ENCODE data around the gene NECAP2. TPM values are rescaled to one million over a fixed set of nuclear protein-coding genes. Genes with fewer than 3 reads are reported as not detected.

The NECAP2 gene
- polyA plus RNA-seq, 1 of the 3 experiments (the other 2 are of a cell fraction), result 100.0 TPM

DNA sequence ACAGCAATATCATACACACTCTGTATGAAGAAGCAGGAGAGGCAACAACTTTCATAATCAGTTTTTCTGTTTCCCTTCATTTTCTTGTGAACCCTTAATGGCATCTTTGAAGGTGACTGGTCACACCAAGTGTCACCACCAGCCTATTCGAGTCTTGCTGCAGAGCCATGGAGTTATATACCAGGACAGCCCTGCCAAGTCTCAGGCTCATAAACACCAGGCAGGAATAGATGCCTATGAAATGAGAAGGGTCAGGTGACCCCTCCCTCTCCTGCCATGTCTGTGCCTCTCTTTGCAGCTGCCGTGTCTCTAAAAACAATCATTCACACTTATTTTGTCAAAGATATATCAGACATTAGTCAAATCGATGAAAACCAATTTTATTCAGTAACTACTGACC is 28.0 kb downstream of the NECAP2 start:
- H3K4me3 ChIP-seq (ENCODE audit: low read depth in 2 of 2, low read length in 1 of 2), result no peak overlapping the region
- H3K4me1 ChIP-seq (ENCODE audit: control insufficient read depth in 1 of 2, insufficient read depth in 2 of 2, low read depth in 1 of 2, low read length in 1 of 2), result no peaks in the 10 kb centered on the region
- no peaks in the 10 kb centered on the region for H3K9me3 ChIP-seq
- H4K20me1 ChIP-seq (ENCODE audit: insufficient read depth), result no peaks in the 10 kb centered on the region
- CTCF ChIA-PET, result interaction anchor here (1.4 kb wide), 1 partner anchor 28 kb away, joined by 5 read pairs; the partner anchor contains the start of gene NECAP2
- no peak for DNase-seq
- H3K27ac ChIP-seq (ENCODE audit: low read depth in 2 of 2, low read length in 1 of 2), result no peak overlapping the region
- WGBS (ENCODE audit: low lambda C conversion rate), result 86% methylated on average over 3 of the region's 3 CpGs
- no peaks in the 10 kb centered on the region for H3K9me2 ChIP-seq
- H3K9ac ChIP-seq, result no peak overlapping the region
- H3K27me3 ChIP-seq (ENCODE audit: insufficient read depth), result no peaks in the 10 kb centered on the region
- H3K4me2 ChIP-seq, result no peak overlapping the region
- TF ChIP-seq TCF12 (IDR thresholded peaks at IDR 0.05), result no peak
- TF ChIP-seq NFIC (IDR thresholded peaks at IDR 0.05; ENCODE audit: borderline replicate concordance), result no peak
- TF ChIP-seq RXRA (IDR thresholded peaks at IDR 0.05; ENCODE audit: borderline replicate concordance, low read depth), result no peak
- no peaks in the 10 kb centered on the region for H3F3A ChIP-seq (replicated peaks; ENCODE audit: insufficient read depth)
- peaks cover 23 to 25% of the 10 kb centered on the region in 2 experiments for H3K36me3 ChIP-seq (replicated peaks in 1 of 2; ENCODE audit: control insufficient read depth in 1 of 2, insufficient read depth in 2 of 2, low read length in 1 of 2)
- POLR2A ChIA-PET, result no interaction called here
- no peaks in the 10 kb centered on the region for H3K79me2 ChIP-seq (ENCODE audit: insufficient read depth)
- H2AFZ ChIP-seq (ENCODE audit: low read depth), result no peak overlapping the region

DNA sequence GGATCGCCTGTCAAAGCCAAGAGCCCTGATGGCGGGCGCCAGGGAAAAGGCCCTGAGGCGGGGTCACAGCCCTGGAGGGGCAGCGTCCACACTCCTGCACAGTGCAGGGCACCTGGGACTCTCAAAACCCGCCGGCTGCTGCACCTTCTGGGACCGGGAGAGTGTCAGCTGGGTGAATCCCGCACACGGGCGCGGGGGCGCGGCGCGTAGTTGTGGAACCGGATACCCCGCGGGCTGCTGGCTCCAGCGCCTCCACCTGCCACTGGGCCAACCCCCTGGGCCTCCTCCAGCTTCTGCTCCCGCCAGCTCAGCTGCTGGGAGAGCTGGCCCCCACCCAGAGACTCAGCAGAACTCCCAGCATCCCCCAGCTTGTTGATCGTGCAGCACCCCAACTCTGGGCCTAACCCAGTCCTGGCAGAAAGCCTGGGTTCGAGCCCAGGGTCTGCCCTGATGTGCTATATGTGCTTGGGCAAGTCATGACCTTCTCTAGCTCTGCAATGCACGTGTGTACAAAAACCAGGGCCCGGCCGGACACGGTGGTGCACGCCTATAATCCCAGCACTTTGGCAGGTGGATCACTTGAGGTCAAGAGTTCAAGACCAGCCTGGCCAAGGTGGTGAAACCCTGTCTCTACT is 33.8 kb downstream of the NECAP2 start:
- Histone ChIP-seq H2AFZ (ENCODE audit: low read depth) (no peak overlapping the region), H3F3A (replicated peaks; ENCODE audit: insufficient read depth) (no peaks in the 10 kb centered on the region)

More for the DNA sequence above, 33.8 kb downstream of the NECAP2 start:
- WGBS (ENCODE audit: low lambda C conversion rate), result 94% methylated on average over 8 of the region's 28 CpGs
- no peak for DNase-seq
- Histone ChIP-seq H3K4me1 (ENCODE audit: control insufficient read depth in 1 of 2, insufficient read depth in 2 of 2, low read depth in 1 of 2, low read length in 1 of 2) (no peaks in the 10 kb centered on the region), H3K27me3 (ENCODE audit: insufficient read depth) (no peaks in the 10 kb centered on the region), H3K9me2 (no peaks in the 10 kb centered on the region), H3K27ac (ENCODE audit: low read depth in 2 of 2, low read length in 1 of 2) (no peak overlapping the region), H3K4me2 (no peak overlapping the region), H4K20me1 (ENCODE audit: insufficient read depth) (no peaks in the 10 kb centered on the region), H3K4me3 (ENCODE audit: low read depth in 2 of 2, low read length in 1 of 2) (no peak overlapping the region), H3K9me3 (no peaks in the 10 kb centered on the region), H3K9ac (no peak overlapping the region), H3K79me2 (ENCODE audit: insufficient read depth) (no peaks in the 10 kb centered on the region), H3K36me3 (replicated peaks in 1 of 2; ENCODE audit: control insufficient read depth in 1 of 2, insufficient read depth in 2 of 2, low read length in 1 of 2) (peaks cover 26 to 50% of the 10 kb centered on the region in 2 experiments)
- POLR2A ChIA-PET, result no interaction called here
- no peak for TF ChIP-seq RAD21 (IDR thresholded peaks at IDR 0.05; ENCODE audit: low read length)
- no peak for TF ChIP-seq RXRA (IDR thresholded peaks at IDR 0.05; ENCODE audit: borderline replicate concordance, low read depth)
- TF ChIP-seq PBX3 (IDR thresholded peaks at IDR 0.05), result no peak
- no peak for TF ChIP-seq TCF12 (IDR thresholded peaks at IDR 0.05)
- no peak for TF ChIP-seq ELF1 (IDR thresholded peaks at IDR 0.05)
- no peak for TF ChIP-seq TEAD4 (IDR thresholded peaks at IDR 0.05; ENCODE audit: borderline replicate concordance, insufficient read depth)
- no peak for TF ChIP-seq REST (IDR thresholded peaks at IDR 0.05; ENCODE audit: low read depth, low read length)
- no peak for TF ChIP-seq FOXM1 (IDR thresholded peaks at IDR 0.05; ENCODE audit: low read depth)
- TF ChIP-seq ZBTB33 (IDR thresholded peaks at IDR 0.05; ENCODE audit: borderline replicate concordance, low read depth), result no peak
- TF ChIP-seq USF2 (IDR thresholded peaks at IDR 0.05; ENCODE audit: borderline replicate concordance, low read depth, low read length), result no peak
- TF ChIP-seq, protein P1, sequence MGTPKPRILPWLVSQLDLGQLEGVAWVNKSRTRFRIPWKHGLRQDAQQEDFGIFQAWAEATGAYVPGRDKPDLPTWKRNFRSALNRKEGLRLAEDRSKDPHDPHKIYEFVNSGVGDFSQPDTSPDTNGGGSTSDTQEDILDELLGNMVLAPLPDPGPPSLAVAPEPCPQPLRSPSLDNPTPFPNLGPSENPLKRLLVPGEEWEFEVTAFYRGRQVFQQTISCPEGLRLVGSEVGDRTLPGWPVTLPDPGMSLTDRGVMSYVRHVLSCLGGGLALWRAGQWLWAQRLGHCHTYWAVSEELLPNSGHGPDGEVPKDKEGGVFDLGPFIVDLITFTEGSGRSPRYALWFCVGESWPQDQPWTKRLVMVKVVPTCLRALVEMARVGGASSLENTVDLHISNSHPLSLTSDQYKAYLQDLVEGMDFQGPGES (IDR thresholded peaks at IDR 0.05; ENCODE audit: low read depth, low read length), result no peak
- no peak for TF ChIP-seq MXI1 (IDR thresholded peaks at IDR 0.05; ENCODE audit: low read depth, low read length)
- TF ChIP-seq FOXJ3 (CRISPR knock-in tag; IDR thresholded peaks at IDR 0.05), result no peak
- TF ChIP-seq YY1 (IDR thresholded peaks at IDR 0.05; ENCODE audit: low read depth), result no peak
- no peak for TF ChIP-seq POLR2AphosphoS5 (IDR thresholded peaks at IDR 0.05; ENCODE audit: low read depth, low read length)
- TF ChIP-seq RCOR1 (IDR thresholded peaks at IDR 0.05; ENCODE audit: low read length), result no peak
- no peak for TF ChIP-seq GABPA (IDR thresholded peaks at IDR 0.05; ENCODE audit: low read depth)
- no peak for TF ChIP-seq MEF2A (IDR thresholded peaks at IDR 0.05; ENCODE audit: borderline replicate concordance, low read depth)
- TF ChIP-seq EP300 (IDR thresholded peaks at IDR 0.05; ENCODE audit: borderline replicate concordance in 1 of 2, low read depth in 1 of 2, low read length in 1 of 2), result no peak
- CTCF ChIA-PET, result no interaction called here

All from SK-N-SH (cell line).